NCI-H526 treated with DMSO at 0.1 percent for 48 hours (cell line): ENCODE measurements around the gene STARD13.

Experiments
- DNase-seq: peaks from one replicate; lab custom pipeline; 2025; lab: John Stamatoyannopoulos, UW

Gene STARD13

GRCh38 chr13:33081666-33082065 lies 203.9 kb downstream of the STARD13 start:
- no peak for DNase-seq

DNA sequence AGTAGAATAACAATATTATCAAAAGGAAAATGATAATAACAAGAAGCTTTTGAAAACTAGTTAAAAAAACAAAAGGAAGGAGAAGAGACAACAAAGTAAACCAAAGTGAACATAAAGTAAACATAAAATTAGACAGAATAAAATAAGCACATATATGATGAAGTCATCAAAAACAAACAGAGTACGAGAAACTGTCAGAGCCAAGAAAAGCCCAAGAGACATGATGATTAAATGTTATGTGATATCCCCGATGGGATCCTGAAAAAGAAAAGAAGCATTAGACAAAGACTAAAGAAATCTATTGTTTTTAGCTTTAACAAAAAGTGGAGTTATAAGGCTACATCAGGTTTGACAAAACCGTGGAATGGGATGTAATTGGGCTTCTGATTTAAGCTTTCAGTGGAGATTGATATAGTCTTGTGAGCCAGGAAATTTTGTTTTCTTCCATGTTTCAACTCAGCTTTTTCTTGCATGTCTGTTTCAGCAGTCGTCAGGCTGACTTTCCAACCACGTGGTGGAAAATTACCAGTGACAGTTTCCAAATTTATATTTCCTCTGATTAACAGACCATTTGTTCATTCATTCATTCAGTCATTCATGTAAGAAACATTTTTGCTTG lies 204.5 kb downstream of the STARD13 start:
- no peak for DNase-seq

GRCh38 chr13:33079960-33080359 lies 205.6 kb downstream of the STARD13 start:
- DNase-seq = no peak

- DNase-seq = no peak
Measured at GRCh38 chr13:33078263-33078662, 207.3 kb downstream of the STARD13 start.

- DNase-seq = no peak
Measured at GRCh38 chr13:33076001-33076992, 209.3 kb downstream of the STARD13 start.

GRCh38 chr13:33073338-33073737 lies 212.2 kb downstream of the STARD13 start:
- no peak for DNase-seq

DNA sequence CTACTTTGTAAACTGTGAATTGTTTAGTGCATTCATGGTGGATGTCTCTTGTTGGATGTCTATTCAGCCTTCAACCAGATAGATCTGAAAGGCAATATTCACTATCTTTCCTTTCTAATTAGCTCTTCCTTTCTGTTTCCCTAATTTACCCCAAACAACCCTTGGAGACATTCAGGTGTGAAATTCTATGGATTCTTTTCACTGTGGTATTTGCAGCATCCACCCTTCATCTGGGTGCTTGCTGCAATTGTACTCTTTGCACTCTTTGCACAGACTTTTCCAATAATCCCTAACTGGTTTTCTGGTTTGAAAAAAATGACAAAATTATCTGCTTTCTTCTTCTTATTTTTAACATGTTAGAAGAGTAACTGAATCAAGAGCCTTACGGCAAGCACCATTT lies 212.8 kb downstream of the STARD13 start:
- DNase-seq = no peak

DNA sequence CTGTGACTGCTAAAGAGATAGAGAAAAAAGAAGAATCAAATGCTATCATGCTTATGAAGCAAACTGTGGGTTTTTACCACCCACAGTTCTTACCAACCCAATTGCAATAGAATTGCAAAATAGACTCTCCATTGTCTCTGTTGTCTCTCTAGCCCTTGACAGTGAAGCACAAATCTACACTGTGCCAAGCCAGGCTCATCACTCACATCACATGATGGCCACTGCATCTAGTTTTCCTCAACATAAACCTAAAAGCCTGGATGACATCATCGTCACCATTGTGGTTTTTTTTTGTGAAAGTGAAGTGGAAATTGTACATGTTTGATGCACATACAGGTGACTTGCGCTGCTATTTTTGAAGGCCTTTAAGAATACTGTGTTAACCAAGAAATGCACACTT lies 213.3 kb downstream of the STARD13 start:
- DNase-seq = no peak

- DNase-seq = no peak
Measured at GRCh38 chr13:33070713-33071112, 214.8 kb downstream of the STARD13 start.

DNA sequence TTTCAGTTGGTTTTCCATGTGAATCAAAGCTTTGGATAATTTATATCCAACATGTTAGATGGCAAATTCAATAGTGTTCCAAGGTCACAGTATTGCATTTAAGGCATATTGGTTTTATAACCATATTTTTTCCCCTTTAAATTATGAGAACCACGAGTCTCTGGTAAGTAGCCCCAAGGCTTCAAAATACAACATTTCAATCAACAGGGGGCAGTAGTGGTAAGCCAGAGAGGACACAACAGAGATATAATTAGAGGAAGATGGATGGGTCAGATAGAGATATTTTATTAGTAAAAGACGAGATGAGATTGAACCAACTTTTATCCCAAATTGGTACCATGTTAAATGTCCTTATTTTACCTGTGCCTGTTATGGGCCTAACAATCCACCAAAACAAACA lies 216.2 kb downstream of the STARD13 start:
- DNase-seq = no peak

DNA sequence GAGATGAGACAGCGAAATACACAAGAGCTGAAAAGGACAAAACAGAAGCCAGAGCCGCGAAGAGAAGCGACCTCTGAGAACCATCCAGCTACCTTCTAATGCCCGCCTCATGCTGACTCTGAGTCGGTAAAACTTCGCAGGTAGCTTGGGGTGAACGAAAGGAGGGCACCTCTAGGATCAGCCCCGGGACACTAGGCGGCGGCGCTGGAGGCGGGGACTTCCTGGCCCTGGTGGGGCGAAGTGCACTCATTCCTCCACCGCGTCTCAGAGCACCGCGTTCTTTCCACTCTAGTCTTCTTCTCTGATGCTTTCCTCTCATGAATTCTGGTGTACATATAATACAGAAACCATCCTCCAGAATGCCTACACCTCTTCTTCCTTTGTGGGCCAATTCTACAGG lies 219.2 kb downstream of the STARD13 start:
- no peak for DNase-seq

DNA sequence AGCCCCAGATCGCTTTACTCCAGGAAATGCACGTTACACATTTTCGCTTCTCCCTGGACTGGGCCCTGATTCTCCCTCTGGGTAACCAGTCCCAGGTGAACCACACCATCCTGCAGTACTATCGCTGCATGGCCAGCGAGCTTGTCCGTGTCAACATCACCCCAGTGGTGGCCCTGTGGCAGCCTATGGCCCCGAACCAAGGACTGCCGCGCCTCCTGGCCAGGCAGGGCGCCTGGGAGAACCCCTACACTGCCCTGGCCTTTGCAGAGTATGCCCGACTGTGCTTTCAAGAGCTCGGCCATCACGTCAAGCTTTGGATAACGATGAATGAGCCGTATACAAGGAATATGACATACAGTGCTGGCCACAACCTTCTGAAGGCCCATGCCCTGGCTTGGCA lies 224.7 kb downstream of the STARD13 start:
- DNase-seq = no peak

DNA sequence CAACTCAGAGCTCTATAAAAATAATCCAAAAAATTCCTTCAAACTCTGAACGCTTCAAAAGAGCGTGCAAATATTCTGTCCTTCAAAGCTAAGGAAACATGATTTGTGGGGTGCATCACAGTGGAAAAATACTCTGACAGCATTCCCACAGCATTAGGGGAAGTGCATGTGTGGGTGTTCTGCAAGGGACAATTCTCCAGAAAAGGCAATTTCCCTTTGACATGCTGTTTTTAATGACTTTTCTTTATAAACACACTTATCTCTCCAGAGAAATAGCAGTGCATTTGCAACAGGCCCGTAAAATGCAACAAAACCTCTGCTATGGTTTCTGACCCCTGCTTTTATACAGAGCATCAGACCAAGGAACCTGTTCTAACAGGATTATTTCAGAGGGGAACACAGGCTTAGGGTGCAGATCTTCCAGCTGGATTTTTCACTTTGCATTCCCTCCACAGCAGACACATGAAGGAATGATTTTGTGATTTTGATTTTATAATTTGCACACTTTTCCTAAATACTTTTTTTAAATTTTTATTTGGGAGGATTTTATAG lies 226.7 kb downstream of the STARD13 start:
- DNase-seq = no peak

- DNase-seq = peak; percentile 8
Measured at GRCh38 chr13:33057019-33057780, 228.4 kb downstream of the STARD13 start.

DNA sequence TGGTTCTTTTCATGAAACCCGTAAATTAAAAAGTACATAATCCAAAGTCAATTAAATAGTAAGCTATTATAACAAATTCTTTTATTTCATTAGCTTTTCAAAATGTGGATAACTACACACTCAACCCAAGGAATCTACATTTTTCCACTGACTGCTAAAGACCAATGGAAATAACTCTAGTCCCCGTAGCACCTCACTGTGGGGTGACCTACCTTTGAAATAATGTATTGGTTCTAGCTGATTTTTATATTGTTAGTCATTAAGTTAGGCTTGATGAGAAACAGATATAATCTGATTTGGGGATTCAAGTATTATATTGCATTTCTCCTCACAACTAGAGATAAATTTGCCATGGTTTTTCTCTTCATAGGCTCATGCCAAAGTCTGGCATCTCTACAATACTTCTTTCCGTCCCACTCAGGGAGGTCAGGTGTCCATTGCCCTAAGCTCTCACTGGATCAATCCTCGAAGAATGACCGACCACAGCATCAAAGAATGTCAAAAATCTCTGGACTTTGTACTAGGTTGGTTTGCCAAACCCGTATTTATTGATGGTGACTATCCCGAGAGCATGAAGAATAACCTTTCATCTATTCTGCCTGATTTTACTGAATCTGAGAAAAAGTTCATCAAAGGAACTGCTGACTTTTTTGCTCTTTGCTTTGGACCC lies 232.0 kb downstream of the STARD13 start:
- DNase-seq = no peak
